Lung (tissue), 12 donors: ENCODE measurements around the gene PAFAH1B1. TPM values are rescaled to one million over a fixed set of nuclear protein-coding genes. Genes with fewer than 3 reads are reported as not detected.

ENCODE experiments used
- ATAC-seq: fragments of 200-7000 bp; cut with Tn5 transposase; one replicate; pipeline ENCODE4 v1.9.1; 2020; ENCODE audit warnings: moderate number of reproducible peaks; ENCODE audit not compliant: insufficient read depth, low FRiP score
- DNase-seq, 3 donors: peaks; one replicate each; pipeline ENCODE4 v3.0.0-alpha.2; 2013 to 2017
- H3K27ac ChIP-seq, 2 donors: one replicate each; pipeline ENCODE4 v1.5.1; 2013; ENCODE audit warnings: mild to moderate bottlenecking in 2 of 2, moderate library complexity in 2 of 2, control low read depth in 1 of 2, inconsistent platforms in 1 of 2, low read depth in 1 of 2, low read length in 1 of 2
- H3K27me3 ChIP-seq, 3 donors: one replicate each; pipeline ENCODE4 v1.5.1; 2013; ENCODE audit warnings: low read length in 2 of 3; ENCODE audit not compliant: control insufficient read depth in 3 of 3, insufficient read depth in 3 of 3
- H3K36me3 ChIP-seq, 4 donors: one replicate each; pipeline ENCODE4 v1.5.1; 2013; ENCODE audit warnings: low read length in 4 of 4, mild to moderate bottlenecking in 1 of 4, moderate library complexity in 1 of 4; ENCODE audit not compliant: control insufficient read depth in 4 of 4, insufficient read depth in 4 of 4
- H3K4me1 ChIP-seq, 5 donors: one replicate each; pipeline ENCODE4 v1.5.1; 2013; ENCODE audit warnings: low read length in 5 of 5, mild to moderate bottlenecking in 2 of 5, moderate library complexity in 1 of 5; ENCODE audit not compliant: control insufficient read depth in 5 of 5, insufficient read depth in 5 of 5
- H3K4me3 ChIP-seq: one replicate; pipeline ENCODE4 v1.5.1; 2013; ENCODE audit warnings: mild to moderate bottlenecking, control low read depth, moderate library complexity
- H3K9ac ChIP-seq, 2 donors: one replicate each; pipeline ENCODE4 v1.5.1; 2013; ENCODE audit warnings: low read length in 2 of 2, control low read depth in 1 of 2; ENCODE audit not compliant: insufficient read depth in 1 of 2
- H3K9me3 ChIP-seq, 4 donors: one replicate each; pipeline ENCODE4 v1.5.1; 2013; ENCODE audit warnings: low read length in 3 of 4, mild to moderate bottlenecking in 1 of 4, moderate library complexity in 1 of 4; ENCODE audit not compliant: control insufficient read depth in 4 of 4, insufficient read depth in 3 of 4
- WGBS, 2 donors: extraction: QIAGEN DNeasy Blood & Tissue Kit; methylation state at CpG; one replicate each; pipeline ENCODE4 v1.1.7; 2013; 5-methylcytosine and 5-hydroxymethylcytosine counted together
- polyA plus RNA-seq, 2 donors: library from polyadenylated mRNA; stranded (reverse); fragments of 200-250 nt; gene quantifications; one replicate each; pipeline ENCODE4 v1.2.1, GENCODE V29; 2013
- total RNA-seq, 2 donors: library from RNA; depleted of rRNA in 1 of 2; stranded (reverse); fragments of >200 nt in 1 of 2; gene quantifications; one replicate each; pipeline ENCODE4 v1.2.1, GENCODE V29; 2014 to 2021
- TF ChIP-seq, protein P1 (sequence below): IDR thresholded peaks from 2 replicates; pipeline ENCODE4 v1.5.1; 2012; ENCODE audit warnings: mild to moderate bottlenecking; ENCODE audit errors: control extremely low read depth, extremely low read depth
- donor health status: control.
- donor health status: control.
- donor health status: Bipolar disorder and iron deficiency.
- donor health status: healthy.
- donor health status: DM: yes; HTN: yes; CAD: no.

Gene PAFAH1B1
- total and polyA plus RNA-seq, 4 donors: 53.4 to 182 (median 85.5) TPM

DNA sequence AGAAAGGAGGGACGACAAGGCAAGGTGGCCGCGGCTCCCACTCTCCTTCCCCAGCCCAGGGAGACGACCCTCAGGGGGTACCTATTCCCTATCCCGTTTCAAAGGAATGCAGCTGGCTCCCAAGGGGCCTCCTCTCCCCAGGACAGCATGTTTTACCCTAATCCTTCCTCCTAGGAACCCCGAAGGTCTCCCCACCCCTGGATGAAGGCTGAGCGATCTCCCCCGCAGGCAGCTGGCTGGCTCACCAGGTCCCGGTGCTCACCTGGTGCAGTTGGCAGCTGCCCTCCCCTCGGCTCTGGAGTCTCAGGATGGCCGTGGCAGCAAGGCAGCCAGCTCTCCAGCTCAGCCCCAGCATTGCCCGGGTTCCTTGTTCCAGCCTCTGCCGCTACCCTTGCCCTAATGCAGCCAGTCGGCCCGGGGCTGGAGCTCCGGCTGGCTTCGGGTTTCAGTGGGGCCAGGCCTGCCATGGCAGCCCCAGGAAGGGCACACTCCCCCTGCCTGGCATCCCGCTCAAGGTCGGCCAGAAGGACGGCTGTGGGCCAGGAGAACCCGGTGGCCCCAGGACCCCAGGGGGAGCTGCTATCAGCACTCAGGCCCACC lies 113.6 kb downstream of the PAFAH1B1 start:
- H3K27ac ChIP-seq: peak overlapping the region in 1 of 2 donors; percentile 75
- TF ChIP-seq, protein P1, sequence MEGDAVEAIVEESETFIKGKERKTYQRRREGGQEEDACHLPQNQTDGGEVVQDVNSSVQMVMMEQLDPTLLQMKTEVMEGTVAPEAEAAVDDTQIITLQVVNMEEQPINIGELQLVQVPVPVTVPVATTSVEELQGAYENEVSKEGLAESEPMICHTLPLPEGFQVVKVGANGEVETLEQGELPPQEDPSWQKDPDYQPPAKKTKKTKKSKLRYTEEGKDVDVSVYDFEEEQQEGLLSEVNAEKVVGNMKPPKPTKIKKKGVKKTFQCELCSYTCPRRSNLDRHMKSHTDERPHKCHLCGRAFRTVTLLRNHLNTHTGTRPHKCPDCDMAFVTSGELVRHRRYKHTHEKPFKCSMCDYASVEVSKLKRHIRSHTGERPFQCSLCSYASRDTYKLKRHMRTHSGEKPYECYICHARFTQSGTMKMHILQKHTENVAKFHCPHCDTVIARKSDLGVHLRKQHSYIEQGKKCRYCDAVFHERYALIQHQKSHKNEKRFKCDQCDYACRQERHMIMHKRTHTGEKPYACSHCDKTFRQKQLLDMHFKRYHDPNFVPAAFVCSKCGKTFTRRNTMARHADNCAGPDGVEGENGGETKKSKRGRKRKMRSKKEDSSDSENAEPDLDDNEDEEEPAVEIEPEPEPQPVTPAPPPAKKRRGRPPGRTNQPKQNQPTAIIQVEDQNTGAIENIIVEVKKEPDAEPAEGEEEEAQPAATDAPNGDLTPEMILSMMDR: no peak
- DNase-seq: no peak
- H3K4me3 ChIP-seq: no peak overlapping the region
- ATAC-seq: no peak
- no peaks in the 10 kb centered on the region for H3K9me3 ChIP-seq
- no peaks in the 10 kb centered on the region for H3K27me3 ChIP-seq
- H3K4me1 ChIP-seq: peaks cover 0 to 28% (median 17%) of the 10 kb centered on the region in 5 donors
- H3K36me3 ChIP-seq: peaks cover 3 to 20% (median 5%) of the 10 kb centered on the region in 4 donors
- 83 to 93% methylated on average over 21 of the region's 21 CpGs for WGBS, 2 donors
- no peak overlapping the region for H3K9ac ChIP-seq

DNA sequence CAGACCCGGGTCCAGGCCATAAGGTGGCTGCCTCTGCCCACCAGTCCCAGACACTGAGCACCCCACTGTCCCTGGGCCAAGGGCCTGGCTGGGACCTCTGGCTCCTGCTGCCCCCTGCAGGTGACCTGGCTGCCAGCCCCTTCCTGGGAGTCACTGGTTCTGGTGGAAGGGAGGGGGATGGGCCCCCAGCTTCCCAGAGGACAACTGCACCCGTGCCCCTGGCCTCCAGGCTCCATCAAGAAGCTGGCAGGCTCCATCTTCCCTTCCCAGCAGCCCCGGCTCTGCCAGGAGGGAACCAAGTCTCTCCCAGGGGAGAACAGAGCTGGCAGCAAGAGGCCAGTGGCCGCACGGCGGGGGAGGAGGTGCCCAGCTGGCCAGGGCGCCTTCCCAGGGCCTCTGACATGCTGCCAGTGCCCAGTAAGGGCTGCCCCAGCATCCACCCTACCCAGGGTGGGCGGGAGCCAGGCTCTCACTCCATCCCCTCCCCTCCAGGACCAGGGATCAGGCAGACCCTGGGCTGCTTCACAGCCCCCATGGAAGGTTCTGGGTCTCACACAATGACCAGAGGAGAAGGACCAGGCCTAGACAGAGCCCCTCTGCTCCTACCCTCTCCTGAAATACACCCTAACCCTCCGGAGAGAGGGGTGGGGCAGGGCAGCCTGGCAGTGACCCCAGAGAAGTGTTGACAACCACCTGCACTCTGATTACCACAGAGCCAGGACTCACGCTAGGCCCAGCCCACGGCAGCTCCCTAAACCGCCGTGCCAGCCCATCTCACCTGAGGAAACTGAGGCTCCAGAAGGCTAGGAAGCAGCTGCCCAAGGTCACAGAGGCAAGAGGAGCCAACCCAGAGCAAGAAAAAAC lies 114.5 kb downstream of the PAFAH1B1 start:
- no peak overlapping the region for H3K4me3 ChIP-seq
- WGBS, 2 donors: 67 to 78% methylated on average over 13 of the region's 13 CpGs
- DNase-seq (no peak), ATAC-seq (no peak)
- no peak overlapping the region for H3K9ac ChIP-seq
- no peaks in the 10 kb centered on the region for H3K27me3 ChIP-seq
- TF ChIP-seq, protein P1: no peak
- peaks cover 0 to 35% (median 20%) of the 10 kb centered on the region in 5 donors for H3K4me1 ChIP-seq
- H3K36me3 ChIP-seq: peaks cover 0 to 14% (median 3%) of the 10 kb centered on the region in 4 donors
- H3K9me3 ChIP-seq: no peaks in the 10 kb centered on the region
- peak overlapping the region; percentile 27 to 75 for H3K27ac ChIP-seq

DNA sequence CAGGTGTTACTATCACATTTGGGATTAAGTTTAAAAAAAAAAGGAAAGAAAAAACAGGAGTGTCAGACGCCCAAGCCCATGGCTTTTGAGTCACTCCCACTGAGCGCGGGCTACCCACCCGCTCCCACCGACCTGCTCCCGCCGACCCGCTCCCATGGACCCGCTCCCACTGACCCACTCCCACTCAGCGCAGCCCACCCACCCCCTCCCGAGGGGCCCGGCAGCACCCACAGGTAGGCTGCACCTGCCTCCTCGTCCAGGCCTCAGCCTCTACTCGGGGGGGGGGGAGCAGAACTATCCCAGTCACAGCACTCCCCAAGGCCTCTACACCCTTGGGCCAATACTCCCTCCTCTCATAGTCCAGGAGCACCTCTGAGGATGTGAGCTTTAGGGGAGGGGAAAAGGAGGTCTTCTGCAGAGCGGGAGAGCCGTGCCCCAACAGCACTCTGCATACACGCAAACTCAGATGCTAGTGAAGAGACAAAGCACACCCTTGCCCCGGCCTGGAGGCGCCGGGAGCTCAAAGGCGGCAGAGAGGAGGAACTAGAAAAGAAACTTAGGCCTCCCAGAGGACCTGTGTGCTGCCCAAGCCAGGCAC lies 115.2 kb downstream of the PAFAH1B1 start:
- DNase-seq: no peak
- H3K4me1 ChIP-seq: peaks cover 0 to 35% (median 20%) of the 10 kb centered on the region in 5 donors
- H3K27me3 ChIP-seq: no peaks in the 10 kb centered on the region
- ATAC-seq: no peak
- peak overlapping the region in 1 of 2 donors; percentile 84 for H3K27ac ChIP-seq
- 77 to 85% methylated on average over 17 to 21 of the region's 21 CpGs for whole genome bisulfite sequencing, 2 donors
- H3K36me3 ChIP-seq: peaks cover 0 to 7% (median 0%) of the 10 kb centered on the region in 4 donors
- no peaks in the 10 kb centered on the region for H3K9me3 ChIP-seq
- TF ChIP-seq, protein P1: no peak
- no peak overlapping the region for H3K4me3 ChIP-seq
- no peak overlapping the region for H3K9ac ChIP-seq
